ENCODE data around the gene MB21D2.
A peak's percentile ranks its signal among the peaks of the same experiment; 100 is the strongest.

Gene MB21D2

GRCh38 chr3:192884777-192885773 is 32.6 kb downstream of the MB21D2 start:
- peak; percentile 66 for DNase-seq (ENCODE audit: low read depth)
- TF ChIP-seq CTCF (conservative IDR thresholded peaks at IDR 0.05; ENCODE audit: low read depth, low read length): no peak
- H3K4me3 ChIP-seq (ENCODE audit: low read depth, low read length): no peak overlapping the region

GRCh38 chr3:192883512-192883911 is 34.1 kb downstream of the MB21D2 start:
- no peak overlapping the region for H3K4me3 ChIP-seq (ENCODE audit: low read depth, low read length)
- no peak for TF ChIP-seq CTCF (conservative IDR thresholded peaks at IDR 0.05; ENCODE audit: low read depth, low read length)
- DNase-seq (ENCODE audit: low read depth): no peak

DNA sequence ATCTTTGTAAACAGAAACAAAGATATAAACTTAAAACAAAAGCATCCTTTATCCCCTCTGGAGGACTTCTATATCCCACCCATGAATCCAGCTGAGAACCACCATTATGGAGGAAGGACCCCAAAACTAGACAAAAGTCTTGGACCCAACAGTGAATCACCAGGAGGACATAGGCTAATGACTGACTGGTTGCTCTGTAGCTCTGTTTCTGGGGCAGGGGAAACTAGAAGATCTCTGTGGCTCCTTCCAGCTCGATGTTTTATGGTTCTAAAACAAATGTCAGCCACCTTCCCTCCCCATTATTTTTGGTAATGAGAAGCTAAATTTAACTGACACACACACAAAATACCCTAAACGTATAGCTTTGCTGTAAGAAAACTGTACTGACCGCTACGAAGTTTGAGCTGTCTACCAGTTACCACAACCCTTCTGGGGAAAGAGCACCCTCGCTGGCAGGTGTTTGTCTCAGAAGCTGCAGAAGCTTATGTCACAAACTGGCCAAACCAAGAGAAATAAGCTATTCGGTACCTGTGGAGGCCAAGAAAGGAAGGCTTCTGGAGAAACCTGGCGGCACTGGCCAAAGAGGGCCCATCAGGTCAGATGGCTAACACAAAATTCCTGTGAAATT is 36.4 kb downstream of the MB21D2 start:
- DNase-seq (ENCODE audit: low read depth): no peak

DNA sequence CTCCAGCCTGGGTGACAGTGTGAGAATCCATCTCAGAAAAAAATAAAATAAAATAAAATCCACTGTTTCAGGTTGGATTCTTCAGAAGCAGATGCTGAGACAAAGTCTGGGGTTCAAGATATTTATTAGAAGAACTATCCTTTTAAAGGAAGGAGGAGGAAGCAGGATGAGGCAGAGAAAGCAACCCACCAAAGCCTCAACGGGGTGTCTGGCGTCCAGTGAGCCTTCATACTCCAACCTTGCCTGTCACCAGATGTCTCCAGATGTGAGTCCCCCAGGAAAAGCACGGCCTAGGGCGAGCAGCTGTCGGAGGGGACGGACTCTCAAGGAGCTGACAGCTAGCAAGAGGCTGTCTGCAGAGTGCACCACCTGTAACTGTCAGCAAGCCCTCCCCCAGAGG is 37.3 kb downstream of the MB21D2 start:
- no peak overlapping the region for H3K4me3 ChIP-seq (ENCODE audit: low read depth, low read length)
- no peak for TF ChIP-seq CTCF (conservative IDR thresholded peaks at IDR 0.05; ENCODE audit: low read depth, low read length)
- DNase-seq (ENCODE audit: low read depth): no peak

More for the DNA sequence above, 36.4 kb downstream of the MB21D2 start:
- no peak for TF ChIP-seq CTCF (conservative IDR thresholded peaks at IDR 0.05; ENCODE audit: low read depth, low read length)
- no peak overlapping the region for H3K4me3 ChIP-seq (ENCODE audit: low read depth, low read length)

DNA sequence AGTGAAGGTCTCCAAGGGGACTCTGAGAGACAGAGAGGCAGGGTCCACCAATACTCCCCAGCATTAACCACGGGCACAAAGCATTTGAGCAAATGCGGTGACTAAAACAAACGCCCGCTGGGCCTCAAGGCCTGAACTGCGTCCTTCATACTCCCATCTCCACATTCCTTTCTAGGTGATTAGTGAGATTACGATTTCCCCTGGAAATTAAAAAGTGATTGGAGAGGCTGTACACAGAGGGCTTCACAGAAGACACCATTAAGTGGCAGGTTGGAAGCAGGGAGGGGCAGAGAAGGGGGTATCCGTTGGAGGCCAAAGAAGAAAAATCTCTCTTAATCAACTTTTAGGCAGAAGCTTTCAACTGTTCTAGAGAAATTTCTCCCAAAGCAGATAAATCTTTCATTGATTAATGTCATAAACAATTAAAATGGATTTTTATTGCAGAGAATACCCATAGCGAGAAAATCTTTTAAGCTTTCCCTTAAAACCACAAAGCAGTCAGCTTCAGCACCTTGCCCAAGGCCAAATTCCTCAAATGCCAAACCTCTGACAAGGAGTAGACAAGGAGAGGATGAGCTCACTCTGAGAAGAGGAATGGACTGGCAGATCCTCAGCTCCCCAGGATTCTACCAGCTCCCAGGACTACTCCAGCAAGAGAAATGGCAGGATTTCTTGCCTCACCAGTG is 38.2 kb downstream of the MB21D2 start:
- DNase-seq (ENCODE audit: low read depth): peak; percentile 97
- H3K4me3 ChIP-seq (ENCODE audit: low read depth, low read length): no peak overlapping the region
- TF ChIP-seq CTCF (conservative IDR thresholded peaks at IDR 0.05; ENCODE audit: low read depth, low read length): no peak

- DNase-seq (ENCODE audit: low read depth): no peak
- no peak overlapping the region for H3K4me3 ChIP-seq (ENCODE audit: low read depth, low read length)
These were observed 41.6 kb downstream of the MB21D2 start for GRCh38 chr3:192875971-192876565.

More at GRCh38 chr3:192875971-192876565, 41.6 kb downstream of the MB21D2 start:
- TF ChIP-seq CTCF (conservative IDR thresholded peaks at IDR 0.05; ENCODE audit: low read depth, low read length): no peak
